Natural killer cell (primary cell): ENCODE data around the gene RHEB. TPM values are rescaled to one million over a fixed set of nuclear protein-coding genes. Genes with fewer than 3 reads are reported as not detected.

Experiments
- ATAC-seq, 3 donors: fragments of 150-1000 bp in 2 of 3; fragments of 200-7000 bp in 1 of 3; cut with Tn5 transposase; 1 replicate in 1 of 3; 2 replicates in 2 of 3; pipeline ENCODE4 v1.10.0; 2021; ENCODE audit warnings: mild to moderate bottlenecking in 2 of 3, moderate library complexity in 2 of 3
- DNase-seq, 2 donors: peaks; one replicate each; pipeline versions ENCODE4 v3.0.0 to v3.0.0-alpha.2; 2013 to 2021; ENCODE audit warnings: mixed read lengths in 1 of 2
- H3K27ac ChIP-seq: one replicate; pipeline ENCODE4 v1.5.1; 2013; ENCODE audit warnings: mild to moderate bottlenecking, low read length
- H3K27me3 ChIP-seq: one replicate; pipeline ENCODE4 v1.6.1; 2013; ENCODE audit warnings: low read length; ENCODE audit not compliant: control insufficient read depth, insufficient read depth
- H3K36me3 ChIP-seq: one replicate; pipeline ENCODE4 v1.6.1; 2013; ENCODE audit warnings: low read length; ENCODE audit not compliant: control insufficient read depth, insufficient read depth
- H3K4me1 ChIP-seq: one replicate; pipeline ENCODE4 v1.6.1; 2013; ENCODE audit warnings: low read length; ENCODE audit not compliant: control insufficient read depth, insufficient read depth
- H3K4me3 ChIP-seq: one replicate; pipeline ENCODE4 v1.5.1; 2013; ENCODE audit warnings: low read length
- H3K9me3 ChIP-seq: one replicate; pipeline ENCODE4 v1.6.1; 2013; ENCODE audit warnings: low read length; ENCODE audit not compliant: control insufficient read depth, insufficient read depth
- H3K27ac Mint-ChIP-seq, 2 donors: one replicate each; pipeline ENCODE4 v1.8.0; 2022; ENCODE audit warnings: mild to moderate bottlenecking in 2 of 2, mixed read lengths in 2 of 2, moderate library complexity in 1 of 2
- H3K27me3 Mint-ChIP-seq, 2 donors: one replicate each; pipeline ENCODE4 v1.8.0; 2022; ENCODE audit warnings: low read depth in 2 of 2, mixed read lengths in 2 of 2
- H3K36me3 Mint-ChIP-seq: one replicate; pipeline ENCODE4 v1.8.0; 2022; ENCODE audit warnings: mixed read lengths
- H3K4me1 Mint-ChIP-seq, 2 donors: one replicate each; pipeline ENCODE4 v1.8.0; 2022; ENCODE audit warnings: mixed read lengths in 2 of 2
- H3K4me3 Mint-ChIP-seq: one replicate; pipeline ENCODE4 v1.8.0; 2022; ENCODE audit warnings: mild to moderate bottlenecking, moderate library complexity, mixed read lengths
- H3K9me3 Mint-ChIP-seq, 2 donors: one replicate each; pipeline ENCODE4 v1.8.0; 2022; ENCODE audit warnings: mixed read lengths in 2 of 2
- WGBS: methylation state at CpG from one replicate; pipeline ENCODE4 v1.1.7; 2013; ENCODE audit warnings: missing lambda C conversion rate; ENCODE audit not compliant: insufficient coverage; 5-methylcytosine and 5-hydroxymethylcytosine counted together
- intact Hi-C: fragments of 100-400 bp; cut with micrococcal nuclease; formaldehyde crosslinking; loops from one replicate; pipeline ENCODE4 v1.14.2; 2022
- total RNA-seq, 4 donors: library from RNA; stranded (reverse); fragments of 120-200 nt in 1 of 4; gene quantifications; one replicate each; pipeline versions ENCODE4 v1.2.3 to v1.2.4, GENCODE V29; 2013 to 2022
- TF ChIP-seq, protein P1 (sequence below): fragments of 200-600 bp; IDR thresholded peaks from one replicate; pipeline ENCODE4 v1.8.0; 2022; ENCODE audit warnings: antibody characterized with exemption

RHEB gene
- total RNA-seq, 3 donors from 2014 or later (not counting 1 experiment from before 2014, with no cell fraction given), result 51.0 to 63.3 (median 63.3) TPM

DNA sequence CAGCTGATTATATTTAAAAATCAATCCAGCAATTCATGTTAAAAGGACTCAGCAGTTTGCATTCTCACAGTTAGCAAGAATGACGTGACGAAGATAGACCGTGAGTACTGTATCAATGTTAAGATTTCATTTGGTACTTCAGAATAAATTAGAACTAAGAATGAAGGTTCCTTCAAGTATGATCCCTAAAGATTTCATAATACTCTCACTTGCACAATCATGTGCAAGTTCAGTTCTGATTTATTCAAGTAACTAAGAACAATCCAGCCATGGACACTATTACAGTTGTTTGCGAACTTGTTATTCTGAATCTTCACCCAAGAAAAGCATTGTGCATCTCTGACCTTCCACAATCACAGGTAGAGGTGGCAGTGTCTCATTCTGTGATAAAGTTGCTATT, 7.7 kb downstream of the RHEB start:
- Histone ChIP-seq H3K27me3 (no peaks in the 10 kb centered on the region), H3K4me1 (peaks cover 6% of the 10 kb centered on the region), H3K4me3 (no peak overlapping the region), H3K27ac (no peak overlapping the region), H3K36me3 (no peaks in the 10 kb centered on the region), H3K9me3 (no peaks in the 10 kb centered on the region)
- TF ChIP-seq, protein P1, sequence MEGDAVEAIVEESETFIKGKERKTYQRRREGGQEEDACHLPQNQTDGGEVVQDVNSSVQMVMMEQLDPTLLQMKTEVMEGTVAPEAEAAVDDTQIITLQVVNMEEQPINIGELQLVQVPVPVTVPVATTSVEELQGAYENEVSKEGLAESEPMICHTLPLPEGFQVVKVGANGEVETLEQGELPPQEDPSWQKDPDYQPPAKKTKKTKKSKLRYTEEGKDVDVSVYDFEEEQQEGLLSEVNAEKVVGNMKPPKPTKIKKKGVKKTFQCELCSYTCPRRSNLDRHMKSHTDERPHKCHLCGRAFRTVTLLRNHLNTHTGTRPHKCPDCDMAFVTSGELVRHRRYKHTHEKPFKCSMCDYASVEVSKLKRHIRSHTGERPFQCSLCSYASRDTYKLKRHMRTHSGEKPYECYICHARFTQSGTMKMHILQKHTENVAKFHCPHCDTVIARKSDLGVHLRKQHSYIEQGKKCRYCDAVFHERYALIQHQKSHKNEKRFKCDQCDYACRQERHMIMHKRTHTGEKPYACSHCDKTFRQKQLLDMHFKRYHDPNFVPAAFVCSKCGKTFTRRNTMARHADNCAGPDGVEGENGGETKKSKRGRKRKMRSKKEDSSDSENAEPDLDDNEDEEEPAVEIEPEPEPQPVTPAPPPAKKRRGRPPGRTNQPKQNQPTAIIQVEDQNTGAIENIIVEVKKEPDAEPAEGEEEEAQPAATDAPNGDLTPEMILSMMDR, result no peak
- DNase-seq (no peak), ATAC-seq (no peak)
- H3K36me3 Mint-ChIP-seq, result no peaks in the 10 kb centered on the region
- no peak overlapping the region for H3K4me3 Mint-ChIP-seq
- peaks cover 74 to 75% of the 10 kb centered on the region in 2 donors for H3K4me1 Mint-ChIP-seq
- 95% methylated on average over 3 of the region's 4 CpGs for WGBS
- no peaks in the 10 kb centered on the region for H3K9me3 Mint-ChIP-seq
- no peaks in the 10 kb centered on the region for H3K27me3 Mint-ChIP-seq
- peak overlapping the region in 1 of 2 donors; percentile 56 for H3K27ac Mint-ChIP-seq
- intact Hi-C loops, result loop anchor here (10.0 kb wide), 1 partner anchor 167 kb away; the partner anchor contains the start of gene NUB1

DNA sequence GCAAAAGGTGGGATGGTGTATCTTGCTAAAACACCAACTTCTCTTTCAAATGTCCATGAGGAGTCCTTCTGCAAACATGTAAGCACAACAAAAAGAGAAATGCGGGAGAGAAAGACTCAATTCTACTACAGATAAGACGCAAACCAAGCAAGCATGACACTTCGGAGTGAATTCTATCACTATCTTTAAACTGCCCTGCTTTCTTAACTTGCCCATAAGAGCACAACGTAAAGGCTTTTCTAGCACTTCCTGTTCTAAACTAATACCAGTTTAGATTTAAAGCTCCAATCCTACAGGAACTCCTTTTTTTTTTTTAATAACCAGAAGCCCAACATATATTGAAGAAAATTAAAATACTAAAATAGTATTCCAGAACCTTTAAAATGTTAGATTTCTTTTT, 8.4 kb downstream of the RHEB start:
- H3K27ac Mint-ChIP-seq, result no peak overlapping the region
- no peaks in the 10 kb centered on the region for H3K27me3 Mint-ChIP-seq

DNA sequence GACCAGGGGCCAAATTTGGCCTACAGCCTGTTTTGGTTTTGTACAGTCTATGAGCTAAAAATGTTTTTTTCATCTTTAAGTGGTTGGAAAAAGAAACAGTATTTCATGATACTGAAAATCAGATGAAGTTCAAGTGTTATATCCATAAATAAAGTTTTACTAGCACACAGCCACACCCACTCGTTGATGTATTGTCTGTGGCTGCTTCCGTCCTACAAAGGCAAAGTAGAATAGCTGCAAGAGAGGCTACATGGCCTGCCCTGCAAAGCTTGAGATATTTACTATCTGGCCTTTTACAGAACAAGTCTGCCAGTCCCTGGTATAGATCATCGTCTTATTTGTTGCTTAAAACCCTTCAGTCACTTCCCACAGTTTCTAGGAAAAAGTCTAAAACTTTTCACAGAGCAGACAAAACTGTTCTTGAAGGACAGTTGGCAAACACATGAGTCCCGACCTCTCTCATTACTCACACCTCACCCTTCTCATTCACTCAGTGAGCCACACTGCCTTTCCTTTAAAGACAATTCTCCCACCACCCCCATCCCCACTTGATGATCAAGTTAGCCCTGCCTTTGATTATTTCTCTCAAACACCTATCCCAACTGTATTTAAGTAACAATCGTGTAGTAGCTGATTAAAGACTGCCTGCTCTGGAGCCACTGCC, 9.9 kb downstream of the RHEB start:
- no peaks in the 10 kb centered on the region for H3K9me3 Mint-ChIP-seq
- peaks cover 70 to 72% of the 10 kb centered on the region in 2 donors for H3K4me1 Mint-ChIP-seq
- no peak overlapping the region for H3K27ac ChIP-seq
- intact Hi-C loops, result loop anchor here (10.0 kb wide), 1 partner anchor 165 kb away; the partner anchor contains the start of gene NUB1
- no peaks in the 10 kb centered on the region for H3K36me3 Mint-ChIP-seq
- TF ChIP-seq, protein P1, result no peak
- no peak overlapping the region for H3K4me3 ChIP-seq
- no peaks in the 10 kb centered on the region for H3K27me3 ChIP-seq
- peak overlapping the region; percentile 34 to 73 for H3K27ac Mint-ChIP-seq
- 77% methylated on average over 5 of the region's 5 CpGs for WGBS
- H3K27me3 Mint-ChIP-seq, result no peaks in the 10 kb centered on the region
- no peaks in the 10 kb centered on the region for H3K36me3 ChIP-seq
- H3K4me3 Mint-ChIP-seq, result no peak overlapping the region
- H3K9me3 ChIP-seq, result no peaks in the 10 kb centered on the region
- peak in 2 of 3 donors; percentile 35 to 36 for ATAC-seq
- H3K4me1 ChIP-seq, result peaks cover 4% of the 10 kb centered on the region
- no peak for DNase-seq

More for the DNA sequence above, 8.4 kb downstream of the RHEB start:
- peaks cover 72 to 75% of the 10 kb centered on the region in 2 donors for H3K4me1 Mint-ChIP-seq
- H3K27me3 ChIP-seq, result no peaks in the 10 kb centered on the region
- WGBS, result 79% methylated on average over 4 of the region's 4 CpGs
- no peak overlapping the region for H3K4me3 Mint-ChIP-seq
- H3K4me1 ChIP-seq, result peaks cover 4% of the 10 kb centered on the region
- no peaks in the 10 kb centered on the region for H3K36me3 Mint-ChIP-seq
- no peak overlapping the region for H3K4me3 ChIP-seq
- H3K9me3 Mint-ChIP-seq, result no peaks in the 10 kb centered on the region
- intact Hi-C loops, result loop anchor here (10.0 kb wide), 1 partner anchor 166 kb away; the partner anchor contains the start of gene NUB1
- ATAC-seq (no peak), DNase-seq (no peak)
- H3K9me3 ChIP-seq, result no peaks in the 10 kb centered on the region
- no peak overlapping the region for H3K27ac ChIP-seq
- no peaks in the 10 kb centered on the region for H3K36me3 ChIP-seq
- TF ChIP-seq, protein P1, result no peak
